Measurements from ENCODE around the gene FLII.

GRCh38 chr17:18229771-18230170, 28.8 kb downstream of the FLII start:
- TF ChIP-seq ZNF704 (tag by site-specific recombination; IDR thresholded peaks at IDR 0.05) (no peak), ZNF76 (tag by site-specific recombination; IDR thresholded peaks at IDR 0.05; ENCODE audit: borderline replicate concordance, low read depth) (no peak), ELK4 (IDR thresholded peaks at IDR 0.05; ENCODE audit: borderline replicate concordance, low read depth, low read length) (no peak), CTCF (tag by site-specific recombination; IDR thresholded peaks at IDR 0.05) (no peak), ZNF621 (tag by site-specific recombination; IDR thresholded peaks at IDR 0.05) (no peak), ZNF24 (tag by site-specific recombination; IDR thresholded peaks at IDR 0.05) (no peak), ZBTB7A (tag by site-specific recombination; IDR thresholded peaks at IDR 0.05; ENCODE audit: low read depth) (no peak), ZNF626 (tag by site-specific recombination; IDR thresholded peaks at IDR 0.05) (no peak), ZNF10 (tag by site-specific recombination; IDR thresholded peaks at IDR 0.05) (no peak), ZNF184 (tag by site-specific recombination; IDR thresholded peaks at IDR 0.05) (no peak), REST (tag by site-specific recombination; IDR thresholded peaks at IDR 0.05) (no peak), ZBTB1 (tag by site-specific recombination; IDR thresholded peaks at IDR 0.05) (no peak), ZNF292 (tag by site-specific recombination; IDR thresholded peaks at IDR 0.05; ENCODE audit: borderline replicate concordance, low read depth) (no peak)

All from HEK293 (cell line).